Psoas muscle (tissue), 8 donors: Measurements from ENCODE around the gene IER3IP1. TPM values are rescaled to one million over a fixed set of nuclear protein-coding genes. Genes with fewer than 3 reads are reported as not detected.

Experiments
- ATAC-seq, 4 donors: fragments of 200-7000 bp; cut with Tn5 transposase; one replicate each; pipeline ENCODE4 v1.9.1; 2020; ENCODE audit warnings: moderate library complexity in 3 of 4, mild to moderate bottlenecking in 2 of 4
- DNase-seq, 2 donors: peaks; one replicate each; pipeline ENCODE4 v3.0.0-alpha.2; 2020
- H3K27ac ChIP-seq: fragments of 200-600 bp; one replicate; pipeline ENCODE4 v1.8.0; 2022
- H3K27me3 ChIP-seq, 3 donors: fragments of 200-600 bp in 1 of 3; one replicate each; pipeline versions ENCODE4 v1.6.1 to v1.8.0; 2013 to 2022; ENCODE audit warnings: low read length in 2 of 3, mild to moderate bottlenecking in 2 of 3, moderate library complexity in 1 of 3; ENCODE audit not compliant: insufficient read depth in 3 of 3
- H3K36me3 ChIP-seq, 2 donors: fragments of 200-600 bp in 1 of 2; one replicate each; pipeline versions ENCODE4 v1.6.1 to v1.8.0; 2013 to 2022; ENCODE audit warnings: low read depth in 1 of 2, mild to moderate bottlenecking in 1 of 2, moderate library complexity in 1 of 2; ENCODE audit not compliant: insufficient read depth in 1 of 2
- H3K4me1 ChIP-seq: fragments of 200-600 bp; one replicate; pipeline ENCODE4 v1.8.0; 2022
- H3K4me3 ChIP-seq: fragments of 200-600 bp; one replicate; pipeline ENCODE4 v1.8.0; 2022; ENCODE audit warnings: mild to moderate bottlenecking
- H3K9me3 ChIP-seq: fragments of 200-600 bp; one replicate; pipeline ENCODE4 v1.8.0; 2022
- WGBS, 3 donors: extraction: QIAGEN DNeasy Blood & Tissue Kit; methylation state at CpG; one replicate each; pipeline versions ENCODE4 v1.1.6 to v1.1.7; 2013; 5-methylcytosine and 5-hydroxymethylcytosine counted together
- intact Hi-C, 2 donors: fragments of 100-400 bp; cut with DNase I; formaldehyde crosslinking; loops; one replicate each; pipeline versions ENCODE4 v1.11.0 to v1.14.2; 2022
- polyA plus RNA-seq, 3 donors: library from polyadenylated mRNA; stranded (reverse); fragments of 200-250 nt; gene quantifications; one replicate each; pipeline ENCODE4 v1.2.3, GENCODE V29; 2013
- total RNA-seq, 4 donors: library from RNA; stranded (reverse); fragmentation: NEBNext Ultra II Directional in 2 of 4; extraction: Animal tissue kit (Norgen Biotek cat#: 25700) in 2 of 4; gene quantifications; one replicate each; pipeline versions ENCODE4 v1.2.1 to v1.2.4, GENCODE V29; 2021 to 2023
- TF ChIP-seq, protein P1 (sequence below): fragments of 200-600 bp; IDR thresholded peaks from one replicate; pipeline ENCODE4 v1.8.0; 2022; ENCODE audit warnings: antibody characterized with exemption
- donor health status: healthy with polysubstance abuse.
- donor health status: DM: no; HTN: no; CAD: no; lungs with moderate emphysema.
- donor health status: Bipolar disorder and iron deficiency.
- donor health status: healthy.
- donor health status: DM: yes; HTN: yes; CAD: no.
- donor health status: DM: no; HTN: no; CAD: no.
- donor health status: DM: no; HTN: no; CAD: no.
- donor health status: DM: yes; HTN: yes; CAD: no.

Gene IER3IP1
- total and polyA plus RNA-seq, 7 donors, result 9.3 to 27.9 (median 12.6) TPM

GRCh38 chr18:47174545-47175116 is 1.5 kb downstream of the IER3IP1 start:
- H3K4me3 ChIP-seq, result peak overlapping the region; percentile 97
- TF ChIP-seq, protein P1, sequence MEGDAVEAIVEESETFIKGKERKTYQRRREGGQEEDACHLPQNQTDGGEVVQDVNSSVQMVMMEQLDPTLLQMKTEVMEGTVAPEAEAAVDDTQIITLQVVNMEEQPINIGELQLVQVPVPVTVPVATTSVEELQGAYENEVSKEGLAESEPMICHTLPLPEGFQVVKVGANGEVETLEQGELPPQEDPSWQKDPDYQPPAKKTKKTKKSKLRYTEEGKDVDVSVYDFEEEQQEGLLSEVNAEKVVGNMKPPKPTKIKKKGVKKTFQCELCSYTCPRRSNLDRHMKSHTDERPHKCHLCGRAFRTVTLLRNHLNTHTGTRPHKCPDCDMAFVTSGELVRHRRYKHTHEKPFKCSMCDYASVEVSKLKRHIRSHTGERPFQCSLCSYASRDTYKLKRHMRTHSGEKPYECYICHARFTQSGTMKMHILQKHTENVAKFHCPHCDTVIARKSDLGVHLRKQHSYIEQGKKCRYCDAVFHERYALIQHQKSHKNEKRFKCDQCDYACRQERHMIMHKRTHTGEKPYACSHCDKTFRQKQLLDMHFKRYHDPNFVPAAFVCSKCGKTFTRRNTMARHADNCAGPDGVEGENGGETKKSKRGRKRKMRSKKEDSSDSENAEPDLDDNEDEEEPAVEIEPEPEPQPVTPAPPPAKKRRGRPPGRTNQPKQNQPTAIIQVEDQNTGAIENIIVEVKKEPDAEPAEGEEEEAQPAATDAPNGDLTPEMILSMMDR, result no peak
- no peaks in the 10 kb centered on the region for H3K27me3 ChIP-seq
- no peak for ATAC-seq
- H3K4me1 ChIP-seq, result peaks cover 18% of the 10 kb centered on the region
- no peak for DNase-seq
- no peak overlapping the region for H3K27ac ChIP-seq
- 66 to 72% (median 67%) methylated on average over 13 of the region's 13 CpGs for WGBS, 3 donors
- intact Hi-C loops, result loop anchor here in 1 of 2 donors (5.0 kb wide), 1 partner anchor 32 kb away; no protein-coding TSS in a partner anchor
- H3K36me3 ChIP-seq, result peaks cover 0 to 6% of the 10 kb centered on the region in 2 donors
- no peaks in the 10 kb centered on the region for H3K9me3 ChIP-seq

- Histone ChIP-seq H3K9me3 (no peaks in the 10 kb centered on the region), H3K4me3 (no peak overlapping the region), H3K27ac (no peak overlapping the region), H3K27me3 (no peaks in the 10 kb centered on the region), H3K36me3 (peaks cover 0 to 6% of the 10 kb centered on the region in 2 donors), H3K4me1 (peaks cover 18% of the 10 kb centered on the region)
- DNase-seq (no peak), ATAC-seq (no peak)
- intact Hi-C loops, result no loop called here
- 82 to 90% (median 84%) methylated on average over 2 of the region's 2 CpGs for WGBS, 3 donors
- TF ChIP-seq, protein P1, result no peak
Observed at GRCh38 chr18:47172476-47172875, 3.7 kb downstream of the IER3IP1 start.

DNA sequence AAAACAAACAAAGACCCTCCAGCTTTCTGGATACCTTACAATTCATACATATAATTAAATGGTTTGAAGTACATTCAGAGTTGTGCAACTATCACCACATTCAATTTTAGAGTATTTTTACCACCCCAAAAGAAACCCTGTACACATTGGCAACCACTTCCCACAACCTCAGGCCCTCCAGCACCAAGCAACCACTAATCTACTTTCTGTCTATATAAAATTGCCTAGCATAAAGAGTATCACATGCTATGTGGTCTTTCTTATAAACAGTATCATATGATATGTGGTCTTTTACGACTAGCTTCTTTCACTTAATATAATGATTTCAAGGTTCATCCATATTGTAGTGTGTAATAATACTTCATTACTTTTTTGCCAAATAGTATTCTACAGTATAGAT is 7.3 kb downstream of the IER3IP1 start:
- WGBS, 3 donors, result 53 to 78% (median 71%) methylated on average over 1 of the region's 1 CpG
- no peaks in the 10 kb centered on the region for H3K9me3 ChIP-seq
- peaks cover 6% of the 10 kb centered on the region for H3K4me1 ChIP-seq
- H3K27me3 ChIP-seq, result no peaks in the 10 kb centered on the region
- TF ChIP-seq, protein P1, result no peak
- DNase-seq (no peak), ATAC-seq (no peak)
- intact Hi-C loops, result no loop called here
- H3K36me3 ChIP-seq, result peaks cover 0 to 6% of the 10 kb centered on the region in 2 donors
- H3K4me3 ChIP-seq, result no peak overlapping the region
- H3K27ac ChIP-seq, result no peak overlapping the region

DNA sequence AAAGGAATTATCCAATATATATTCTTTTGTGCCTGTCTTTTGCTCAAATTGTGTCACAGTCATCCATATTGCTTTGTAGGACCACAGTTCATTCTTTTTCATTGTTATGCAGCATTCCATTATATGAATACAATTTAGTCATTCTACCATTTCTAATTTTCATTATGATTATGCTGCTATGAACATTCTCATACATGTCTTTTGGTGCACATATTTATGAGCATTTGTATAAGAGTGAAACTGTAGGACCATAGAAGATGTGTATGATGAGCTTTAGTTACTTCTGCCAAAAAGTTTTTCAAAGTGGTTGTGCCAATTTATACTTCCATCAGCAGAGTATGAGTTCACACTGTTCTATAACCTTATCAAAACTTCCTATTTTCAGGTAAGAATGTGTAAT is 7.7 kb downstream of the IER3IP1 start:
- Histone ChIP-seq H3K4me1 (peaks cover 5% of the 10 kb centered on the region), H3K9me3 (no peaks in the 10 kb centered on the region), H3K36me3 (peaks cover 0 to 6% of the 10 kb centered on the region in 2 donors), H3K27me3 (no peaks in the 10 kb centered on the region), H3K27ac (no peak overlapping the region), H3K4me3 (no peak overlapping the region)
- intact Hi-C loops, result no loop called here
- ATAC-seq, result no peak
- no peak for DNase-seq
- TF ChIP-seq, protein P1, result no peak

DNA sequence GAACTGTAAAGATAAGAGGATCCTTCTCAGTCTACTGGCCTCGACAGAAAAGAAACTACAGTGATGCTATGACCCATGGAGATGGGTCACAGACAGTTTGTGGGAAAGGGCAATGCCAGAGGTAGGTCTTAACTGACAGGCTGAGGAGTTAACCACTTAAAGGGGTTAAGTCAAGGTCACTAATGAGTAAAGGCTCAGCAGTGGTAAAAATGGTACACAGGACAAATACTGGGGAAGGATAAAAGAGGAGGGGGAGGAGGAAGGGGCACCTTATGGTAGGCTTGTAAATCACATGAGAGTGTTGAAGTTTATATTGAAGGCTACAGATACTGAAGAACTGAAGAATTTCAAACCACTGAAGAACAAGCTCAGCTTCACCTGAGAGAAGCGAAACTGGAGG is 9.9 kb downstream of the IER3IP1 start:
- peak in 2 of 4 donors; percentile 21 to 28 for ATAC-seq
- Histone ChIP-seq H3K36me3 (no peaks in the 10 kb centered on the region), H3K27ac (no peak overlapping the region), H3K4me1 (no peaks in the 10 kb centered on the region), H3K27me3 (no peaks in the 10 kb centered on the region), H3K4me3 (no peak overlapping the region), H3K9me3 (no peaks in the 10 kb centered on the region)
- DNase-seq, result no peak
- TF ChIP-seq, protein P1, result no peak
- intact Hi-C loops, result no loop called here
- 78 to 90% (median 82%) methylated on average over 2 of the region's 2 CpGs for WGBS, 3 donors
